Endodermal cell (in vitro differentiated cells): ENCODE results near the gene GRP. TPM values are rescaled to one million over a fixed set of nuclear protein-coding genes. Genes with fewer than 3 reads are reported as not detected.

Experiments
- DNase-seq: peaks from one replicate; pipeline ENCODE4 v3.0.0-alpha.2; 2017
- H3K27ac ChIP-seq: 2 replicates; pipeline ENCODE4 v1.5.1; 2013; ENCODE audit warnings: mild to moderate bottlenecking, low read depth, low read length, moderate library complexity
- H3K27me3 ChIP-seq: 2 replicates; pipeline ENCODE4 v1.6.1; 2013; ENCODE audit warnings: mild to moderate bottlenecking, low read length, moderate library complexity; ENCODE audit not compliant: insufficient read depth, control insufficient read depth, poor library complexity, severe bottlenecking
- H3K36me3 ChIP-seq: 2 replicates; pipeline ENCODE4 v1.7.0; 2013; ENCODE audit warnings: mild to moderate bottlenecking, low read length, moderate library complexity; ENCODE audit not compliant: control insufficient read depth, insufficient read depth
- H3K4me1 ChIP-seq: one replicate; pipeline ENCODE4 v1.7.0; 2013; ENCODE audit warnings: low read length; ENCODE audit not compliant: control insufficient read depth, insufficient read depth
- H3K4me3 ChIP-seq: 2 replicates; pipeline ENCODE4 v1.5.1; 2013; ENCODE audit warnings: mild to moderate bottlenecking, low read length, moderate library complexity
- H3K9ac ChIP-seq: 2 replicates; pipeline ENCODE4 v1.6.1; 2013; ENCODE audit warnings: mild to moderate bottlenecking, low read length, moderate library complexity; ENCODE audit not compliant: poor library complexity, severe bottlenecking; ENCODE audit errors: extremely low read depth
- H3K9me3 ChIP-seq: 2 replicates; pipeline ENCODE4 v1.6.1; 2013; ENCODE audit warnings: mild to moderate bottlenecking, low read length, moderate library complexity; ENCODE audit not compliant: control insufficient read depth
- H3K27ac Mint-ChIP-seq: 2 replicates; pipeline ENCODE4 v1.8.0; 2020; ENCODE audit warnings: mixed read lengths
- H3K27me3 Mint-ChIP-seq: 2 replicates; pipeline ENCODE4 v1.8.0; 2021; ENCODE audit warnings: mild to moderate bottlenecking, mixed read lengths; ENCODE audit not compliant: insufficient read depth
- H3K36me3 Mint-ChIP-seq: 2 replicates; pipeline ENCODE4 v1.8.0; 2020; ENCODE audit warnings: low read depth, mixed read lengths
- H3K4me1 Mint-ChIP-seq: 2 replicates; pipeline ENCODE4 v1.8.0; 2020; ENCODE audit warnings: mixed read lengths
- H3K4me3 Mint-ChIP-seq: 2 replicates; pipeline ENCODE4 v1.8.0; 2020; ENCODE audit warnings: mild to moderate bottlenecking, moderate library complexity, mixed read lengths
- H3K9me3 Mint-ChIP-seq: 2 replicates; pipeline ENCODE4 v1.8.0; 2020; ENCODE audit warnings: mild to moderate bottlenecking, mixed read lengths
- WGBS, 2 experiments: methylation state at CpG; one replicate each; pipeline versions ENCODE4 v1.1.5 to v1.1.7; 2013; ENCODE audit warnings: missing lambda C conversion rate in 2 of 2, mixed read lengths in 1 of 2; ENCODE audit not compliant: insufficient coverage in 1 of 2, insufficient read length in 1 of 2; 5-methylcytosine and 5-hydroxymethylcytosine counted together
- total RNA-seq, 2 donors: library from RNA; stranded (reverse); fragmentation: NEBNext Ultra II Directional in 1 of 2; extraction: Animal tissue kit (Norgen Biotek cat#: 25700) in 1 of 2; gene quantifications; 2 replicates in 1 of 2; 3 replicates in 1 of 2; pipeline ENCODE4 v1.2.1, GENCODE V29; 2021
- TF ChIP-seq, protein P1 (sequence below): fragments of 200-600 bp; sonication (generic); conservative IDR thresholded peaks from 2 replicates; pipeline ENCODE4 v1.5.0; 2021; ENCODE audit warnings: antibody characterized with exemption, mild to moderate bottlenecking

The GRP gene
- total RNA-seq, 2 donors from 2014 or later = 4.4 to 6.5 TPM

DNA sequence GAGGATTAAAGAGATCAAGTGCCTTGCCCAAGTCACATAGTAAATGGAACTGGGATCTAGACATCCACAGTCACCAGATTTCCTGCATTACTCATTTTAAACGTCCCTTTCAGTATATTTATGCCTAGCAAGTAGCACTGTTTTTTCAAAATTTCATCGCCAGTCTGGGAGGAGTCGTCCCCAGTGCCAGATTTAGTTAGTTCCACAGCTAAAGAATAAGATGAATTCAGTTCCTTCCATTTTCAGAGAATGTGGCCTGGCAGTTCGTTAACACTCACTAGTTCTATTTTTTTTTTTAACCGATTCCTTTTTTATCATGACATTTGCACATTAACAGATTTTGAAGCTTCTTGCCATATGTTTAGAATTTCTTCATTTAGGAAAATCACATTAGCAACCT, 11.2 kb downstream of the GRP start:
- Histone ChIP-seq H3K9me3 (no peaks in the 10 kb centered on the region), H3K4me3 (no peak overlapping the region), H3K4me1 (no peaks in the 10 kb centered on the region), H3K27me3 (peaks cover 32% of the 10 kb centered on the region), H3K27ac (no peak overlapping the region), H3K36me3 (no peaks in the 10 kb centered on the region), H3K9ac (no peak overlapping the region)
- WGBS, 2 experiments = 82 to 84% methylated on average over 5 of the region's 5 CpGs
- DNase-seq = no peak
- H3K36me3 Mint-ChIP-seq = no peaks in the 10 kb centered on the region
- TF ChIP-seq, protein P1, sequence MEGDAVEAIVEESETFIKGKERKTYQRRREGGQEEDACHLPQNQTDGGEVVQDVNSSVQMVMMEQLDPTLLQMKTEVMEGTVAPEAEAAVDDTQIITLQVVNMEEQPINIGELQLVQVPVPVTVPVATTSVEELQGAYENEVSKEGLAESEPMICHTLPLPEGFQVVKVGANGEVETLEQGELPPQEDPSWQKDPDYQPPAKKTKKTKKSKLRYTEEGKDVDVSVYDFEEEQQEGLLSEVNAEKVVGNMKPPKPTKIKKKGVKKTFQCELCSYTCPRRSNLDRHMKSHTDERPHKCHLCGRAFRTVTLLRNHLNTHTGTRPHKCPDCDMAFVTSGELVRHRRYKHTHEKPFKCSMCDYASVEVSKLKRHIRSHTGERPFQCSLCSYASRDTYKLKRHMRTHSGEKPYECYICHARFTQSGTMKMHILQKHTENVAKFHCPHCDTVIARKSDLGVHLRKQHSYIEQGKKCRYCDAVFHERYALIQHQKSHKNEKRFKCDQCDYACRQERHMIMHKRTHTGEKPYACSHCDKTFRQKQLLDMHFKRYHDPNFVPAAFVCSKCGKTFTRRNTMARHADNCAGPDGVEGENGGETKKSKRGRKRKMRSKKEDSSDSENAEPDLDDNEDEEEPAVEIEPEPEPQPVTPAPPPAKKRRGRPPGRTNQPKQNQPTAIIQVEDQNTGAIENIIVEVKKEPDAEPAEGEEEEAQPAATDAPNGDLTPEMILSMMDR = no peak
- H3K9me3 Mint-ChIP-seq = peaks cover 5% of the 10 kb centered on the region
- peaks cover 56% of the 10 kb centered on the region for H3K27me3 Mint-ChIP-seq
- no peak overlapping the region for H3K4me3 Mint-ChIP-seq
- H3K27ac Mint-ChIP-seq = no peak overlapping the region
- peaks cover 22% of the 10 kb centered on the region for H3K4me1 Mint-ChIP-seq

DNA sequence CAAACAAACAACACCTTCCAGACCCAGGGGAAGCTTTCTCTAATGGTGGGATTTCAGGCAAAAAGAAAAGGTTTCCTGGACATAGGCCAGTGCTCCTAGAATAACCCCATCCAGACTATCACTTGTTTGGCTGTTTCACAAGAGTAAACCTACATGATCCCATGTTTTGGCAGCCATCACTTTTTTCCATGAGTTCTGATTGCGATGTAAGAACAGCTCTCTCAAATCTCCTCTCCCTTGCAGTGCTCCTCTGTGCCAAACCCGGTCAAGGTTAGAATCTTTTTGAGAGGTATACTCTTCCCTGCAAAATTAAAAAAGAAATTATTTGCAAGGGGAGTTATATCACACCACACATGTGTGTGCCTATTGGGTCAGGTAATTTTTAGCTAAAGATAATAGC, 11.9 kb downstream of the GRP start:
- Mint-ChIP-seq H3K27ac (no peak overlapping the region), H3K9me3 (peaks cover 10% of the 10 kb centered on the region), H3K4me1 (peaks cover 22% of the 10 kb centered on the region), H3K36me3 (no peaks in the 10 kb centered on the region), H3K27me3 (peaks cover 49% of the 10 kb centered on the region), H3K4me3 (no peak overlapping the region)
- no peak for DNase-seq
- H3K9ac ChIP-seq = no peak overlapping the region
- no peaks in the 10 kb centered on the region for H3K9me3 ChIP-seq
- TF ChIP-seq, protein P1 = no peak
- WGBS, 2 experiments = 98 to 100% methylated on average over 1 to 2 of the region's 2 CpGs
- no peaks in the 10 kb centered on the region for H3K4me1 ChIP-seq
- H3K4me3 ChIP-seq = no peak overlapping the region
- H3K36me3 ChIP-seq = no peaks in the 10 kb centered on the region
- no peak overlapping the region for H3K27ac ChIP-seq
- H3K27me3 ChIP-seq = peaks cover 26% of the 10 kb centered on the region

DNA sequence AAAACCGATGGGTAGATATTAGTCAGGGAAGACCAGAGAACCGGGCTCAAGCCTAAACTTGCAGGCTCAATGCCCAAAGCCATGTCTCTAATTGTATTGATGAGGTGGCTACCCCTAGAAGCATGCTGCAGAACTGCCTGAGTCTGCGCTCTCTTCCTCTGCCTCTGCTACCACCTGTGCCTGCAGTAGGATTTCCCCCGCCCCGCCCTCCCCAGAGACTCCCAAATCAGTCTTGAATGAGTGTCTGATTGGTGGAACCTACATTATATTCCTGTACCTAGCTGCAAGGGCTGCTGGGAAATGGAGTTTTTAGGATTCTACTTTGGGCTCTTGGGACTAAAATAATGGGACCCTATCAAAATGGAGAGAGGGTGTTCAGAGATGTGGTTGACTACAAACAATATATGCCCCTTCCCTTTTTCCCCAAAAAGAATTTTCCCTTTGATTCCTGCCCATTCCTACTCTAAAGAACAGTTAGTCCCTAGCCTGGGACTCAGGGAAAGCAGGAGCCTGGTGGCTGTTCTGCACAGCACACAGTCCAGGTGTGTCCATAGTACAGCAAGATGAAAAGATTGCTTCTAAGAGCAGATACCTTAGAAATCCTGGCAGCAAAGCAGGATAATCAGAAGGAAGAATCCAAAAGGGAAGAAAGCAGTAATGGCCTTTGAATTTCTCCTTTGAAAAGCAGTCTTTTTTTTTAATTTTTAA, 12.5 kb downstream of the GRP start:
- peaks cover 15% of the 10 kb centered on the region for H3K9me3 Mint-ChIP-seq
- peaks cover 44% of the 10 kb centered on the region for H3K27me3 Mint-ChIP-seq
- peak; percentile 79 for DNase-seq
- no peak overlapping the region for H3K4me3 ChIP-seq
- no peak overlapping the region for H3K4me3 Mint-ChIP-seq
- no peaks in the 10 kb centered on the region for H3K4me1 ChIP-seq
- H3K36me3 ChIP-seq = no peaks in the 10 kb centered on the region
- H3K4me1 Mint-ChIP-seq = peaks cover 22% of the 10 kb centered on the region
- WGBS, 2 experiments = 85 to 90% methylated on average over 2 to 5 of the region's 5 CpGs
- H3K9ac ChIP-seq = no peak overlapping the region
- no peaks in the 10 kb centered on the region for H3K36me3 Mint-ChIP-seq
- H3K27ac ChIP-seq = no peak overlapping the region
- TF ChIP-seq, protein P1 = no peak
- peaks cover 20% of the 10 kb centered on the region for H3K27me3 ChIP-seq
- H3K9me3 ChIP-seq = no peaks in the 10 kb centered on the region
- H3K27ac Mint-ChIP-seq = no peak overlapping the region
